ENCODE measurements around the gene MAOB. TPM values are rescaled to one million over a fixed set of nuclear protein-coding genes. Genes with fewer than 3 reads are reported as not detected.

MAOB gene
- total RNA-seq, 1 experiment from 2014 or later: 1.1 TPM

- Histone ChIP-seq H2BK5ac (ENCODE audit: insufficient read length, low read length) (no peak overlapping the region), H4K8ac (replicated peaks; ENCODE audit: insufficient read length, low read depth, low read length) (no peak overlapping the region), H2BK15ac (ENCODE audit: low read depth, low read length) (no peak overlapping the region), H3K27ac (ENCODE audit: insufficient read length, low read depth, low read length) (no peak overlapping the region), H3K4ac (ENCODE audit: low read depth, low read length) (no peak overlapping the region), H2AFZ (ENCODE audit: low read length) (no peak overlapping the region), H3K79me1 (ENCODE audit: insufficient read depth, low read depth, low read length, poor library complexity, severe bottlenecking) (no peaks in the 10 kb centered on the region), H2BK20ac (ENCODE audit: low read depth, low read length, poor library complexity, severe bottlenecking) (no peak overlapping the region), H3T11ph (ENCODE audit: low read length) (no peak overlapping the region), H3K23ac (ENCODE audit: insufficient read length, low read depth, low read length) (no peak overlapping the region), H3K23me2 (ENCODE audit: insufficient read length, low read depth, low read length, poor library complexity, severe bottlenecking) (no peaks in the 10 kb centered on the region), H4K91ac (ENCODE audit: insufficient read length, low read depth, low read length) (no peak overlapping the region), H3K27me3 (ENCODE audit: insufficient read depth, low read length) (no peaks in the 10 kb centered on the region), H3K14ac (ENCODE audit: insufficient read depth, low read length) (no peak overlapping the region), H2AK5ac (ENCODE audit: insufficient read length, low read length) (no peak overlapping the region), H2BK120ac (ENCODE audit: low read depth, low read length, poor library complexity, severe bottlenecking) (no peak overlapping the region), H3K56ac (ENCODE audit: insufficient read length, low read depth, low read length) (no peak overlapping the region), H3K4me2 (ENCODE audit: insufficient read depth, insufficient read length, low read length) (no peak overlapping the region), H4K20me1 (ENCODE audit: control insufficient read depth, insufficient read depth, insufficient read length) (no peaks in the 10 kb centered on the region), H4K5ac (ENCODE audit: insufficient read length, low read depth, low read length) (no peak overlapping the region), H3K79me2 (ENCODE audit: insufficient read depth, low read length) (no peaks in the 10 kb centered on the region; the same call in 1 of the 2 replicates), H3K4me1 (ENCODE audit: insufficient read depth, low read length) (no peaks in the 10 kb centered on the region), H3K18ac (ENCODE audit: insufficient read length, low read depth, low read length) (no peak overlapping the region), H3K9ac (ENCODE audit: extremely low read depth, insufficient read length, low read length) (no peak overlapping the region), H3K9me3 (ENCODE audit: control insufficient read depth, low read depth, low read length) (peaks cover 22% of the 10 kb centered on the region), H2BK12ac (ENCODE audit: insufficient read length, low read depth, low read length) (no peak overlapping the region)
- H3K27me3 Mint-ChIP-seq (ENCODE audit: low read depth): no peaks in the 10 kb centered on the region; the same call in 1 of the 2 replicates
- no peak for DNase-seq
- no peak for TF ChIP-seq CTCF (conservative IDR thresholded peaks at IDR 0.05)
- WGBS (ENCODE audit: extremely low coverage, insufficient read length, low lambda C conversion rate): no CpG with 5 or more reads among the region's 2 CpGs
- no peak overlapping the region for H3K4me3 Mint-ChIP-seq
- H3K4me1 Mint-ChIP-seq: no peaks in the 10 kb centered on the region
- H3K27ac Mint-ChIP-seq: no peak overlapping the region
- H3K36me3 Mint-ChIP-seq (ENCODE audit: insufficient read depth in 1 of 3, low read depth in 3 of 3): peaks cover 0 to 4% (median 0%) of the 10 kb centered on the region in 3 experiments; a peak in 1 of 7 replicates
- peaks cover 60 to 63% of the 10 kb centered on the region in 2 experiments for H3K9me3 Mint-ChIP-seq
Observed at GRCh38 chrX:43850629-43851028, 31.6 kb downstream of the MAOB start.
